ENCODE data around the gene MON1A.
"Not testable (repeated sequence)": the region's sequence is repeated elsewhere in the genome, so short reads cannot be mapped to it uniquely, and the experiment has no call there.

Gene MON1A

GRCh38 chr3:49917806-49918590 is 11.6 kb downstream of the MON1A start:
- not testable (repeated sequence) for DNase-seq

GRCh38 chr3:49916686-49917085 is 12.9 kb downstream of the MON1A start:
- no peak for DNase-seq

- DNase-seq = no peak
These were observed 14.7 kb downstream of the MON1A start for GRCh38 chr3:49914906-49915305.

- DNase-seq = peak; percentile 70
These were observed 16.7 kb downstream of the MON1A start for GRCh38 chr3:49912881-49913281.

- DNase-seq = no peak
These were observed 18.0 kb downstream of the MON1A start for GRCh38 chr3:49911611-49912010.

GRCh38 chr3:49911124-49911420 is 18.5 kb downstream of the MON1A start:
- DNase-seq = no peak

GRCh38 chr3:49910409-49911123 is 19.0 kb downstream of the MON1A start:
- DNase-seq = no peak

GRCh38 chr3:49908373-49909199 is 21.0 kb downstream of the MON1A start:
- no peak for DNase-seq

GRCh38 chr3:49906073-49906743 is 23.4 kb downstream of the MON1A start:
- DNase-seq = peak; percentile 38

GRCh38 chr3:49904448-49904847 is 25.2 kb downstream of the MON1A start:
- DNase-seq = not testable (repeated sequence)

GRCh38 chr3:49903451-49904424 is 25.9 kb downstream of the MON1A start, which contains the start of gene MST1R:
MST1R (minus strand) TSS chr3:49903873; CDS start chr3:49903609, 264 bp downstream.
- no peak for DNase-seq

- DNase-seq = no peak
These were observed 26.9 kb downstream of the MON1A start for GRCh38 chr3:49902511-49903345.

- DNase-seq = no peak
These were observed 28.0 kb downstream of the MON1A start for GRCh38 chr3:49901366-49902339.

GRCh38 chr3:49900491-49901153 is 29.0 kb downstream of the MON1A start:
- DNase-seq = no peak

GRCh38 chr3:49899815-49900214 is 29.8 kb downstream of the MON1A start:
- no peak for DNase-seq

- no peak for DNase-seq
These were observed 30.6 kb downstream of the MON1A start for GRCh38 chr3:49898991-49899390.

GRCh38 chr3:49896345-49896744 is 33.3 kb downstream of the MON1A start:
- no peak for DNase-seq

GRCh38 chr3:49895791-49896190 is 33.8 kb downstream of the MON1A start:
- no peak for DNase-seq

GRCh38 chr3:49889296-49889695 is 40.3 kb downstream of the MON1A start:
- DNase-seq = peak; percentile 4
